Measurements from ENCODE around the gene CHID1.

The CHID1 gene

GRCh38 chr11:910589-911030 is at the start of gene CHID1:
Gene CHID1 (minus strand): TSS chr11:910810. CDS start chr11:904816, 5,994 bp downstream.
- DNase-seq (ENCODE audit: low read depth in 2 of 2) = peak; percentile 82 to 83

DNA sequence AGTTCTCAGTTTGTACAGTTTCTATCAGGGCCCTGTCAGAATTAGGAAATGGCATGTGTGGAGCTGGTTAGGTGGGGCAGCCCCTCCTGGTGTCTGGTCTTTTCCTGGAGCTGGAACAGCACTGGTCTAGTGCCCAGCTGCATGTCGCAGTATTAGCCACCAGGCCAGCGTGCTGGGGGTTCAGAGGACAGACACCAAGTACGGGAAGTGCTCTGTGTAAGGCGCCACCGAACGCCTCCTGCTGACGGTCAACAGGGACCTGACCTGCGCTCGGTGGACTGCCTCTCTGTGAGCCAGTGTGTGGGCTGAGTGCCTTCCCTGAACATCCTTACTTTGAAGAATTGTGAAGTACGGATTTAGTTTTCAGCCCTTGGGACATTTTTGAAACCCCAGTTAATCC is 49.0 kb upstream of the CHID1 start:
- DNase-seq (ENCODE audit: low read depth in 2 of 2) = no peak

DNA sequence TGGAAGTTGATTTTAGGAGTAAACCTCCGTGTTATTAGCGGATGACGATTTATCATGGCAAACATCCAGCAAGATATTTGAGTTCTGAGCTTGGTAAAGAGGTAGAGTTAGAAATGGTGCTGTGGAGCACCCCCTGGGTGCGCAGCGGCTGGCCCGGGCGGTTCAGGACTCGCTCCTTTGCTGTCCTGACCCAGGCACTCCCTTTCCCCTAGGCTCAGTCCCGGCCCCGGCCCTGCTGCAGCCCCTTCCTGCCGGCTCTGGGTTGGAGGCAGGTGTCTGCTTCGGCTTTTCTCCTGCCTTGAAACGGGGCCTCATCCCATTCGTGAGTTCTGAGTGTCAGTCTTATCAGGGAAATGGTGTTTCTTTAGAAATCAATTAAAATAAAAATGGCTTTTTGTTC is 48.4 kb upstream of the CHID1 start:
- DNase-seq (ENCODE audit: low read depth in 2 of 2) = no peak

DNA sequence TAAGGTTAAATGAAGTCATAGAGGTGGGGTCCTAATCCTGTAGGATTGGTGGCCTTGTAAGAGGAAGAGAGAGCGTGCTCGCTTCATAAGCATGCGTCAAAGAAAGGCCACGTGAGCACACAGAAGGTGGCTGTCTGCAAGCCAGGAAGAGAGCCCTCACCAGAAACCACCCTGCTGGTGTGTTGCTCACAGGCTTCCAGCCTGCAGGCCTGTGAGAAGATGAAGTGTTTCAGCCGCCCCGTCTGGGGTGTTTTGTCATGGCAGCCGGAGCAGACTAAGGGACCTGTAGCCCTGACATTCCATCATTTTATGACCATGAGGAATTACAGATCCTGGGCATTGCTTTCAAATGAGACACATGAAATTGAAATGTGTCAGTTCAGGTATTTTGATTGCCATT is 47.5 kb upstream of the CHID1 start:
- DNase-seq (ENCODE audit: low read depth in 2 of 2) = no peak

DNA sequence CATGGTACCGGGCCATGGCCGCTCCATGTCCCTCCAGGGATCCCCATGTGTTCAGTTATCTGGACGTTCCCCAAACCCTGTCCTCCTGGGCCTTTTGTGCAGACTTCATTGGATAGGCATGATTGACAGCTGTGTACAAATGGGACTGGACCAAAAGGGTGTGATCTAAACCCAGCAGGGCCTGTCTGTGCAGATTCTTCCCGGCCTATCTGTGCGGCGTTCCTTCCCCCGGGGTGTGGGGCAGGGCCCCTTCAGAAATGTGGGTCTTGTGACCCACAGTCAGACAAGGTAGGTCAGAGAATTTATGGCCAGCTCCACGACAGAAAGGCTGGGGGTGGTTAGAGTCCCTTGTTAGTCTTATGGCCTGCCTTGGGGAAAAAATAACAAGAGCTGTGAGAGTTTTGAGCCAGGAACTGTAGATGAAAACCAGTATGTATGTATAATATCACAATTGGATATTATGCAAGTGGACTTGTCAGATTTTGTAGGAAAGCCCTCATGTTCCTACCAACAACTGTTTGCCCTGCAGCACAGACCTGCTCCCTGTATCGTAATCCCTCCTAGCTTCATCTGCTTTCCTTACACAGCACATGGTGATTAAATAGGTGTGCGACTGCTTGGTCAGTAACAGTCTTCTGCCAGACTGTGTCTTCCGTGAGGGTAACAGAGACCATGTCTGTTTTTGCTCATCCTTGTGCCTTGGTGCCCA is 46.8 kb upstream of the CHID1 start:
- DNase-seq (ENCODE audit: low read depth in 2 of 2) = no peak

GRCh38 chr11:955154-956063 is 44.8 kb upstream of the CHID1 start:
- no peak for DNase-seq (ENCODE audit: low read depth in 2 of 2)

DNA sequence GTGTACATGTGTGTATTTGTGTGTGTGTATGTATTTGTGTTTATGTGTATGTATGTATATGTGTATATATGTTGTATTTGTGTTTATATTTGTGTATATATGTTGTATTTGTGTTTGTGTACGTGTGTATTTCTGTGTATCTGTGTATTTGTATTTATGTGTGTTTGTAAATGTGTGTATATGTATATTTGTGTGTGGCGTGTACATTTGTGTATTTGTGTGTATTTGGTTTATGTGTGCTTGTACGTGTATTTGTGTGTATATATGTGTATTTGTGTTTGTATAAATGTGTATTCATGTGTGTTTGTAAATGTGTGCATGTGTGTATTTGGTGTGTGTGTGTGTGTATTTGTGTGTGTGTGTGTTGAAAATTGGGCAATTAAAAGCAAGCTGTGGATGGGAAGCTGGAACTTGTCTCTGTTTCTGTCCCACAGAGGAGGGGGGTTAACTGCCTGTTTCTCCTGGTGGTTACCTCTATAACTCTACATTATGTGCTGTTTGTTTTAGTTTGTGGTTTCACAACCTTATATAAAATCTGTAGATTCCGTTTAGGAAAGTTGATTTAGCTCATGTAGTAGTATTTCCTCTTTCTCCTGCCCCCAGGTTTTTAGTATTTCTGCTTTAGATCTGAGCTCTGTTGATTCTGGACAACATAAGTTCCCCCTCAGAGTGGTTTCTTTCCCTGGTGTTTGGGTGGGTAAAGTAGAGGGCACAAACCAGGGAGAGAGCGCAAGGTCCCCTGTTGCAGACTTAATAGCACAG is 44.0 kb upstream of the CHID1 start:
- no peak for DNase-seq (ENCODE audit: low read depth in 2 of 2)

GRCh38 chr11:953512-953911 is 42.9 kb upstream of the CHID1 start:
- DNase-seq (ENCODE audit: low read depth in 2 of 2) = no peak

- DNase-seq (ENCODE audit: low read depth in 2 of 2) = no peak
Measured at GRCh38 chr11:952406-953385, 42.1 kb upstream of the CHID1 start.

- no peak for DNase-seq (ENCODE audit: low read depth in 2 of 2)
Measured at GRCh38 chr11:951507-951906, 40.9 kb upstream of the CHID1 start.

DNA sequence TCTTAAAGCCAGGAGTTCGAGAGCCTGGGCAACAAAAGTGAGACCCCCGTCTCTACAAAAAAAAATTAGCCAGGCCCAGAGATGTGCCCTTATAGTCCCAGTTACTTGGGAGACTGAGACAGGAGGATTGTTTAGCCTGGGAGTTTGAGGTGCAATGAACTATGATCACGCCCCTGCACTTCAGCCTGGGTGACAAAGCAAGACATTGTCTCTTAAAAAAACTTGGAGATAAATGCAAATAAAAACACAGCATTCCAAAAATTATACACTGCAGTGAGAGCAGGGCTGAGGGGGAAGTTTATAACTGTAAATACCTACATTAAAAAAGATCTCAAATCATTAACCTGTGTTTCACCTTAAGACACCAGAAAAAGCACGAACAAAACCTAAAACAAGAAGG is 37.1 kb upstream of the CHID1 start:
- no peak for DNase-seq (ENCODE audit: low read depth in 2 of 2)

GRCh38 chr11:945986-946385 is 35.4 kb upstream of the CHID1 start:
- no peak for DNase-seq (ENCODE audit: low read depth in 2 of 2)

DNA sequence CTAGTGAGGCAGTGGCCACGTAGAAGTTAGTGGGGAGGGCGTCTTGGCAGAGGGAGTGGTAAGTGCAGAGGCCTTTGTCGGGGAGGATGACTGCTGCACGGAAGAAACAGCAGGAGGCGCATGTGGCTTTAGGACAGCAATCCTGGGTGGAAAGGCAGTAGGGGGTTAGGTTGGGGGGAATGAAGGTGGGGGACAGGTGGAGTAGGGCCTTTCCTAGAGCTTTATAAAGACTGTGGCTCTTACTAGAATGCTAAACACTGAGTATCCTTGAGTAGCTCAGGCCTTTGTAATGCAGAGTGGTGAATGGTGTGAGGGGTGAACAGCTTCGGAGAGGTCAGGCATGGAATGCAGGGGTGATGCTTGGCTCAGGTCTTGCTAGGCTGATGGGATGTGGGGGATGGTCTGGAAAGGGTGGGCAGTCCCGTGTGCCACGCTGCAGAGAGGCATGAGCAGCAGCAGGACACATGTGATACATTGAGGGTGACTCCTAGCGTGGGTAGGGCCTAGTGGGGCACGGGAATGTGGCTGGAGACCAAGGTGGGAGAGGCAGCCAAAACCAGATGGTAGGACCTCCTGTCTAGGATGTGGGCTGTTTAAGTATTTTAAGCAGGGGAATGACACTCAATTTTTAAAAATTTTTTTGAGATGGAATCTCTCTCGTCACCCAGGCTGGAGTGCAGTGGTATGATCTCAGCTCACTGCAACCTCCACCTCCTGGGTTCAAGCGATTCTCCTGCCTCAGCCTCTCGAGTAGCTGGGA is 34.3 kb upstream of the CHID1 start:
- DNase-seq (ENCODE audit: low read depth in 2 of 2) = no peak

DNA sequence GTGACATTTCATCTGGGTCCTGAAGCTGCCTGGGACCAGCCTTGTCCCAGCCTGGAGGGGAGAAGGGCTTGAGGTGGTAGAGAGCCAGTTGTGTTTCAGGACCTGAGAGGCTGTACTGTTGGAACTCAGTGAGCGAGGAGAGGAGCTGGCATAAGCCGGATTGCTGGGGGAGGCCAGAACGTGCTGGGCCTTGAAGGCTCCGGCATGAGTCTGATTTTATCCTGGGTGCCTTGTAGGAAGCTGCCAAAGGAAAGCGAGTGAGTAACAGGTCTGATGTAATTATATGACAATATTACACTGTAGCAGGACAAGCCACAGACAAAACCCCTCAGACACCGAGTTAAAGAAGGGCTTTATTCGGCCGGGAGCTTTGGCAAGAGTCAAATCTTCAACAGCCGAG is 32.2 kb upstream of the CHID1 start:
- no peak for DNase-seq (ENCODE audit: low read depth in 2 of 2)

DNA sequence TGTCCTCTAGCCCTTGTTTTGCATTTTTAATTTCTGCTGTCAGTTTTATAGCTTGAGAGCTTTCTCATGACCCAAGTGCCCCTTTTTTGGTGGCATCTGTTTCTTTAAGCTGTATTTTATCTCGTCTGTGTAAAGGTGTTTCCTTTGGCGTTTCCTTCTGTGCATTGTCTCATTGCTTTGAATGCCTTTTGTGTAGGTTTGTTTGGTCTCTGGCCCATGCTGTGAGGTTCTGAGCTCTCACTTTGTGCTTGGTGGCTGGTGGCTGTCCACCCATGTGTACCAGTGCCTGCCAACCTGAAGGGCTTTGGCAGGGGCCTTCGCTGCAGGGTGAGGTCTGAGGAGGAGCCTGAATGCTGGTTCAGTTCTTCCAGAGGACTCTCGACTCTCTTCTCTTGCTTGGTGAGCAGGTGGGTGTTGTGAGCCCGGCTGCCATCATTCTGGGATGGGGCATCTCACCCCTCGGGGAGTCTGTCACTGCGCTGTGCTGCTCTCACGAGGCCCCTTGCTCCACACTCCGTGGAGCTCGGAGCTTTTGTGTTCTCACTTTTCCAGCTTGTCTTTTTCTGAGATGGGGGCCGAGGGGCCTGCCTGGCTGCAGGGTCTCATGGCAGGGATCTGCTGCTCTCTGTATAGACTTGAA is 30.0 kb upstream of the CHID1 start:
- DNase-seq (ENCODE audit: low read depth in 2 of 2) = no peak

GRCh38 chr11:937841-938261 is 27.2 kb upstream of the CHID1 start:
- DNase-seq (ENCODE audit: low read depth in 2 of 2) = no peak

GRCh38 chr11:936199-936598 is 25.6 kb upstream of the CHID1 start:
- DNase-seq (ENCODE audit: low read depth in 2 of 2) = no peak

GRCh38 chr11:934527-934926 is 23.9 kb upstream of the CHID1 start:
- DNase-seq (ENCODE audit: low read depth in 2 of 2) = no peak

DNA sequence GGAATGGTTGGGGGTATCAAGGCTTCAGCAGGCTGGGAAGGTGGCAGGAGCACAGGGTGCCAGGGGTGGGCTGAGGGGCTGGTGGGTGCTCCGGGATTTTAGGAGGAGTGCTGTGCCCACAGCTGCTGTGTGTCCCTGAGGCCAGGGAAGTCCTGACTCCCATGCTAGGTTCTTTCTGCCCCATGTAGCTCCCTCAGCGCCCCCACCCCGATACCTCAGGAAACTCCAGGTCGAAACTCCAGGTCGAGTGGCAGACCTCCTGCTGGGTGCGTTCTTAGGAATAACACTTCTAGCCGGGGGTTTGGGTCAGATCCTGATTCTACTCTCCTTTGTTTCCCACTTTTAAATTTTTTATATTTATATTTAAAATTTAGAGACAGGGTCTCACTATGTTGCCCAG is 23.3 kb upstream of the CHID1 start:
- no peak for DNase-seq (ENCODE audit: low read depth in 2 of 2)

Measured in stimulated activated CD8-positive, alpha-beta memory T cell treated with anti-CD3 and anti-CD28 coated beads, Interleukin-2, amount 100 ng/mL, for 48 hours (primary cell).